ENCODE measurements around the gene CD34.

Gene CD34

DNA sequence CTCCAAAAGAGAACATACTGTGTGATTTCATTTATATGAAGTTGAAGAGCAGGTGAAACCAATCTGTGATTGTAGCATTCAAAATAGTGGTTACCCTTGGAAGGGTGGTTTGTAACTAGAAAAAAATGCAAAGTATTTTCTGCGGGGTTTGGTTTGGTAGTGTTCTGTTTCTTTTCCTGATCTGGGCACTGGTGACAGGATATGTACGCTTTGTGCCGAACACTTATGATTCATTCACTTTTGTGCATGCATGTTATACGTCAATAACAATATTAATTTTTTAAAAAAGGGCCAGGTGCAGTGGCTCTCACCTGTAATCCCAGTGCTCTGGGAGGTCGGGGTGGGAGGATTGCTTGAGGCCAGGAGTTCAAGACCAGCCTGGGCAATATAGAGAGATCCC, 63.8 kb downstream of the CD34 start:
- ChIA-PET POLR2A (no interaction called here), CTCF (no interaction called here)
- Histone ChIP-seq H3K27ac (ENCODE audit: extremely low read depth, low read depth, low read length) (no peak overlapping the region), H3K4me3 (ENCODE audit: low read depth, low read length) (no peak overlapping the region), H3K36me3 (ENCODE audit: control insufficient read depth in 2 of 2, insufficient read depth in 1 of 2, low read length in 2 of 2) (peaks cover 0 to 23% of the 10 kb centered on the region in 2 experiments; a peak in 2 of 3 replicates), H3K4me1 (ENCODE audit: control insufficient read depth, insufficient read depth, low read length) (no peaks in the 10 kb centered on the region), H3K9me3 (ENCODE audit: control insufficient read depth, insufficient read depth, low read depth, low read length) (no peaks in the 10 kb centered on the region)
- TF ChIP-seq ZNF121 (tag by site-specific recombination; IDR thresholded peaks at IDR 0.05) (no peak), KLF1 (tag by site-specific recombination; IDR thresholded peaks at IDR 0.05) (no peak), ZNF792 (tag by site-specific recombination; IDR thresholded peaks at IDR 0.05) (no peak), ZNF830 (tag by site-specific recombination; IDR thresholded peaks at IDR 0.05; ENCODE audit: low read depth) (no peak)

- POLR2A ChIA-PET: no interaction called here
- H3K27ac ChIP-seq (ENCODE audit: extremely low read depth, low read depth, low read length): no peak overlapping the region
- no peak for TF ChIP-seq BCL11A (tag by site-specific recombination; IDR thresholded peaks at IDR 0.05; ENCODE audit: low read depth)
- TF ChIP-seq ZEB2 (tag by site-specific recombination; IDR thresholded peaks at IDR 0.05): no peak
- TF ChIP-seq ZNF585B (tag by site-specific recombination; IDR thresholded peaks at IDR 0.05): no peak
- TF ChIP-seq, protein P1, sequence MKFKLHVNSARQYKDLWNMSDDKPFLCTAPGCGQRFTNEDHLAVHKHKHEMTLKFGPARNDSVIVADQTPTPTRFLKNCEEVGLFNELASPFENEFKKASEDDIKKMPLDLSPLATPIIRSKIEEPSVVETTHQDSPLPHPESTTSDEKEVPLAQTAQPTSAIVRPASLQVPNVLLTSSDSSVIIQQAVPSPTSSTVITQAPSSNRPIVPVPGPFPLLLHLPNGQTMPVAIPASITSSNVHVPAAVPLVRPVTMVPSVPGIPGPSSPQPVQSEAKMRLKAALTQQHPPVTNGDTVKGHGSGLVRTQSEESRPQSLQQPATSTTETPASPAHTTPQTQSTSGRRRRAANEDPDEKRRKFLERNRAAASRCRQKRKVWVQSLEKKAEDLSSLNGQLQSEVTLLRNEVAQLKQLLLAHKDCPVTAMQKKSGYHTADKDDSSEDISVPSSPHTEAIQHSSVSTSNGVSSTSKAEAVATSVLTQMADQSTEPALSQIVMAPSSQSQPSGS (tag by site-specific recombination; IDR thresholded peaks at IDR 0.05; ENCODE audit: low read depth): no peak
- no peak for TF ChIP-seq ZNF621 (tag by site-specific recombination; IDR thresholded peaks at IDR 0.05)
- TF ChIP-seq ZNF211 (tag by site-specific recombination; IDR thresholded peaks at IDR 0.05; ENCODE audit: low read depth): no peak
- no peak for TF ChIP-seq ZNF324 (tag by site-specific recombination; IDR thresholded peaks at IDR 0.05)
- TF ChIP-seq, protein P2, sequence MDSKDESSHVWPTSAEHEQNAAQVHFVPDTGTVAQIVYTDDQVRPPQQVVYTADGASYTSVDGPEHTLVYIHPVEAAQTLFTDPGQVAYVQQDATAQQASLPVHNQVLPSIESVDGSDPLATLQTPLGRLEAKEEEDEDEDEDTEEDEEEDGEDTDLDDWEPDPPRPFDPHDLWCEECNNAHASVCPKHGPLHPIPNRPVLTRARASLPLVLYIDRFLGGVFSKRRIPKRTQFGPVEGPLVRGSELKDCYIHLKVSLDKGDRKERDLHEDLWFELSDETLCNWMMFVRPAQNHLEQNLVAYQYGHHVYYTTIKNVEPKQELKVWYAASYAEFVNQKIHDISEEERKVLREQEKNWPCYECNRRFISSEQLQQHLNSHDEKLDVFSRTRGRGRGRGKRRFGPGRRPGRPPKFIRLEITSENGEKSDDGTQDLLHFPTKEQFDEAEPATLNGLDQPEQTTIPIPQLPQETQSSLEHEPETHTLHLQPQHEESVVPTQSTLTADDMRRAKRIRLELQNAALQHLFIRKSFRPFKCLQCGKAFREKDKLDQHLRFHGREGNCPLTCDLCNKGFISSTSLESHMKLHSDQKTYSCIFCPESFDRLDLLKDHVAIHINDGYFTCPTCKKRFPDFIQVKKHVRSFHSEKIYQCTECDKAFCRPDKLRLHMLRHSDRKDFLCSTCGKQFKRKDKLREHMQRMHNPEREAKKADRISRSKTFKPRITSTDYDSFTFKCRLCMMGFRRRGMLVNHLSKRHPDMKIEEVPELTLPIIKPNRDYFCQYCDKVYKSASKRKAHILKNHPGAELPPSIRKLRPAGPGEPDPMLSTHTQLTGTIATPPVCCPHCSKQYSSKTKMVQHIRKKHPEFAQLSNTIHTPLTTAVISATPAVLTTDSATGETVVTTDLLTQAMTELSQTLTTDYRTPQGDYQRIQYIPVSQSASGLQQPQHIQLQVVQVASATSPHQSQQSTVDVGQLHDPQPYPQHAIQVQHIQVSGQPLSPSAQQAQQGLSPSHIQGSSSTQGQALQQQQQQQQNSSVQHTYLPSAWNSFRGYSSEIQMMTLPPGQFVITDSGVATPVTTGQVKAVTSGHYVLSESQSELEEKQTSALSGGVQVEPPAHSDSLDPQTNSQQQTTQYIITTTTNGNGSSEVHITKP (tag by site-specific recombination; IDR thresholded peaks at IDR 0.05): no peak
- TF ChIP-seq ZNF2 (tag by site-specific recombination; IDR thresholded peaks at IDR 0.05): no peak
- no peak for TF ChIP-seq TRIM28 (IDR thresholded peaks at IDR 0.05; ENCODE audit: borderline replicate concordance, low read length)
- TF ChIP-seq ZSCAN16 (tag by site-specific recombination; IDR thresholded peaks at IDR 0.05): no peak
- no peak for TF ChIP-seq SETDB1 (IDR thresholded peaks at IDR 0.05; ENCODE audit: insufficient read length, low read length)
Measured at GRCh38 chr1:207845109-207845508, 65.8 kb downstream of the CD34 start.

DNA sequence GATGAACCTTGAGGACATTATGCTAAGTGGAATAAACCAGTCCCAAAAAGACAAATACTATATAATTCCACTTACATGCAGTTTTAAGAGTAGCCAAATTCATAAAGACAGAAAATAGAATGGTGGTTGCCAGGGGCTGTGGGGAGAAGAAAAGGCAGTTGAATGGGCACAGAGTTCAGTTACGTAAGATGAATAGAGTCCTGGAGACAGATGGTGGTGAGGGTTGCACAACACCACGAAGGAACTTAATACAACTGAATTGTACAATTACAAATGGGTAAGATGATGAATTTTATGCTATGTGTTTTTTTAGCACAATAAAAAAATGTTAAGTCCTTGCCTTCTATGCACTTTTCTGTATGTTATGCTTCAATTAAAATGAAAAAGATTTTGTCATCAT, 66.6 kb downstream of the CD34 start:
- Histone ChIP-seq H3K27ac (ENCODE audit: extremely low read depth, low read depth, low read length) (no peak overlapping the region), H3K4me1 (ENCODE audit: control insufficient read depth, insufficient read depth, low read length) (no peaks in the 10 kb centered on the region), H3K4me3 (ENCODE audit: low read depth, low read length) (no peak overlapping the region), H3K9me3 (ENCODE audit: control insufficient read depth, insufficient read depth, low read depth, low read length) (no peaks in the 10 kb centered on the region), H3K36me3 (ENCODE audit: control insufficient read depth in 2 of 2, insufficient read depth in 1 of 2, low read length in 2 of 2) (peaks cover 0 to 13% of the 10 kb centered on the region in 2 experiments; a peak in 2 of 3 replicates)
- ChIA-PET POLR2A (no interaction called here), CTCF (no interaction called here)
- TF ChIP-seq ZNF600 (tag by site-specific recombination; IDR thresholded peaks at IDR 0.05): no peak
- TF ChIP-seq, protein P3, sequence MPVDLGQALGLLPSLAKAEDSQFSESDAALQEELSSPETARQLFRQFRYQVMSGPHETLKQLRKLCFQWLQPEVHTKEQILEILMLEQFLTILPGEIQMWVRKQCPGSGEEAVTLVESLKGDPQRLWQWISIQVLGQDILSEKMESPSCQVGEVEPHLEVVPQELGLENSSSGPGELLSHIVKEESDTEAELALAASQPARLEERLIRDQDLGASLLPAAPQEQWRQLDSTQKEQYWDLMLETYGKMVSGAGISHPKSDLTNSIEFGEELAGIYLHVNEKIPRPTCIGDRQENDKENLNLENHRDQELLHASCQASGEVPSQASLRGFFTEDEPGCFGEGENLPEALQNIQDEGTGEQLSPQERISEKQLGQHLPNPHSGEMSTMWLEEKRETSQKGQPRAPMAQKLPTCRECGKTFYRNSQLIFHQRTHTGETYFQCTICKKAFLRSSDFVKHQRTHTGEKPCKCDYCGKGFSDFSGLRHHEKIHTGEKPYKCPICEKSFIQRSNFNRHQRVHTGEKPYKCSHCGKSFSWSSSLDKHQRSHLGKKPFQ (tag by site-specific recombination; IDR thresholded peaks at IDR 0.05): no peak
- no peak for TF ChIP-seq ZNF274 (IDR thresholded peaks at IDR 0.05; ENCODE audit: low read length)
- TF ChIP-seq ZNF274 (tag by site-specific recombination; IDR thresholded peaks at IDR 0.05; ENCODE audit: borderline replicate concordance): no peak
- TF ChIP-seq ZNF138 (tag by site-specific recombination; IDR thresholded peaks at IDR 0.05; ENCODE audit: borderline replicate concordance): no peak
- no peak for TF ChIP-seq ZNF23 (tag by site-specific recombination; IDR thresholded peaks at IDR 0.05; ENCODE audit: borderline replicate concordance)
- TF ChIP-seq ZNF266 (tag by site-specific recombination; IDR thresholded peaks at IDR 0.05; ENCODE audit: low read depth): no peak
- no peak for TF ChIP-seq INSM2 (tag by site-specific recombination; IDR thresholded peaks at IDR 0.05)
- no peak for TF ChIP-seq ZNF521 (tag by site-specific recombination; IDR thresholded peaks at IDR 0.05)
- TF ChIP-seq ZNF341 (tag by site-specific recombination; IDR thresholded peaks at IDR 0.05; ENCODE audit: low read depth): no peak

More at GRCh38 chr1:207845109-207845508, 65.8 kb downstream of the CD34 start:
- CTCF ChIA-PET: no interaction called here
- no peaks in the 10 kb centered on the region for H3K9me3 ChIP-seq (ENCODE audit: control insufficient read depth, insufficient read depth, low read depth, low read length)
- H3K36me3 ChIP-seq (ENCODE audit: control insufficient read depth in 2 of 2, insufficient read depth in 1 of 2, low read length in 2 of 2): peaks cover 0 to 11% of the 10 kb centered on the region in 2 experiments; a peak in 2 of 3 replicates
- H3K4me3 ChIP-seq (ENCODE audit: low read depth, low read length): no peak overlapping the region
- H3K4me1 ChIP-seq (ENCODE audit: control insufficient read depth, insufficient read depth, low read length): no peaks in the 10 kb centered on the region

Measured in HEK293 (cell line).